Epithelial cell of proximal tubule (primary cell): ENCODE measurements around the gene PPP4R4. TPM values are rescaled to one million over a fixed set of nuclear protein-coding genes. Genes with fewer than 3 reads are reported as not detected.

ENCODE experiments used
- DNase-seq: peaks from one replicate; pipeline ENCODE4 v3.0.0-alpha.2; 2011; ENCODE audit warnings: low read depth
- H3K4me3 ChIP-seq: 2 replicates; pipeline ENCODE4 v1.5.1; 2011; ENCODE audit warnings: low read depth, mild to moderate bottlenecking, low read length
- CTCF ChIP-seq: conservative IDR thresholded peaks from 2 replicates; pipeline ENCODE4 v1.5.1; 2012; ENCODE audit warnings: low read depth, mild to moderate bottlenecking, low read length
- total RNA-seq: library from RNA; depleted of rRNA; stranded (reverse); fragments of >200 nt; gene quantifications from 2 replicates; pipeline ENCODE4 v1.2.3, GENCODE V29; 2015

The PPP4R4 gene
- total RNA-seq, 1 donor from 2014 or later = 1.7 TPM

DNA sequence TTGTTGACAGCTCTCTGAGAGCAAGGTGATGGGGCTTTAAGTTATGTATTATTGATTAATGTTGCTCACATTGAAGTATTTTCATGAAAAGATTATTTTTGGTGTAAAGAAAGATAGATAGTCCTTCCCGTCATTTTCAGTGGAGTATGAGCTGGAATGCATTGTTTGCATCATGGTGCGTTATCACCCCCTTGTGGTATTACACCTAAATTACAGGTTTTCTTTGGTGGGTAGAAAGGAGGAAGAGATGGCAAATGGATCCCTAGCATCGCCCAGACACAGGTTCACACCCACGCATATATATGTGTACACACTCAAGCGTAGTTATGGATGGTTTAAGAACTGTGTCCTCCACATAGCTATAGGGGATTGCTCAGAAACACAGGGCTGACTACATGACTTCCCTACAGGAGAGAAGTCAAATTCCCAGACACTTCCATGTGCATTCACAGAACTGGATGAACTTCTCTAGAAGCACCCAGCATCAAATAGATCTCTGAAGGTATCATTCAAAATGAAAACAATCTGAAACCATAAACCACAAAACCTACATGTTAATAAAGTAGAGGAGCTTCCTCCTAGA lies 133.4 kb downstream of the PPP4R4 start:
- DNase-seq = no peak
- H3K4me3 ChIP-seq = no peak overlapping the region
- peak; percentile 53 for TF ChIP-seq CTCF

- TF ChIP-seq CTCF = no peak
- no peak overlapping the region for H3K4me3 ChIP-seq
- DNase-seq = no peak
Measured at GRCh38 chr14:94309721-94310120, 135.6 kb downstream of the PPP4R4 start.

DNA sequence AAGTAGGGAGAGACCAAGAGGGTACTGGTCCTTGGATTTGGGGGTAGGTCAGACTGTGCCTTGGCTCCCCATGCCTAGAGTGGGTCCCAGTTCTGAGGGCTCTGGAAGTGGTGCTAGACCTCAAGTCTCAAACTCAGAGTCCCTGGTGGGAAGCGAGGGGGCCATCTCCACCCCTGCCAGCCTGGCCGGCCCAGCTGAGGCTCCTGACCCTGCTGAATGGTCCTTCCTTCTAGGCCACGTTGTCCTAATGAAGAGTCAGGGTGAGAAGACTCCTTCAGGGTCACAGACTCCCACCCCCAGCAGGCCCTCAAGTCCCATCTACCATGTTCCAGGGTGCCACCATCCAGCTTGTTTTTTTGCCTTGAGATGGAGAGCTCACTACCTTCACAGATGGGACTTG lies 136.1 kb downstream of the PPP4R4 start:
- no peak for DNase-seq
- no peak overlapping the region for H3K4me3 ChIP-seq
- TF ChIP-seq CTCF = no peak

- no peak for TF ChIP-seq CTCF
- DNase-seq = no peak
- no peak overlapping the region for H3K4me3 ChIP-seq
Measured at GRCh38 chr14:94312481-94313246, 138.5 kb downstream of the PPP4R4 start.

- TF ChIP-seq CTCF = no peak
- no peak for DNase-seq
- no peak overlapping the region for H3K4me3 ChIP-seq
Measured at GRCh38 chr14:94313991-94314655, 140.0 kb downstream of the PPP4R4 start.

DNA sequence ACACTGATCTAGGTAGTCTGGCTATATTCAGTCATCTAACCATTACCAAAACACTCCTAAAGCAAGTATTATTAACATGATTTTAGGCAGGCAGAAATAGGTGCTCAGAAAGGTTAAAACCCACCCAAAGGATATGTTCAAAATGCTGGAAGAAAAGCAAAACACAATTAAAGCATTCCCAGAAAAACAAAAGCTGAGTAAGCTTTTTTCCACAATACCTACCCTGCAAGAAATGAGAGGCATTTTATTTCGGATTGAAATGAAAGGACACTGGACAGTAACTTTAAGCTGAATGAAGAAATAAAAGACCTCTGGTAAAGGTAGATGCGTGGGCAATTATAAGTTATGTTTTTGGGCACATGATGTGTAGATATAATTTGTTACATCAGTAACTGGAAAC lies 140.8 kb downstream of the PPP4R4 start:
- no peak overlapping the region for H3K4me3 ChIP-seq
- DNase-seq = no peak
- TF ChIP-seq CTCF = no peak
